ENCODE results near the gene PRKAG2.

DNA sequence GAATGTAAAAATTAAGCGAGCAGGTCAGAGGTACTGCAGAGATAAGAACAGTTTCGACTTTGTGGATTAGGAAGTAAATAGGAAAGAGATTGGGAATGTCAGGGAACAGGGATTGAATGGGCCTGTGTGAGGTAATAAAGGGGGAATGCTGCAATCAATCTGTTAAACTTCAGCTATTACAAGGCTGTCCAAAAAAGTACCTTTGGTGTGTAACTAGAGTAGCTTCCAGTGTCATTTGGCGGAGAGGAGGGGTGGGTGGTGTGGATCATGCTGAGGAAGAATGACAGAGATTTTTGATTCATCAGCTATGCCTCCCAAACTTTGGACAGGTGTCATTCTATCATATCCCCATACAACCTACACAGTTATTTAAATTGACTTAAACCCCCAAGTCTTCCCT lies 229.0 kb downstream of the PRKAG2 start:
- TF ChIP-seq POLR2A (IDR thresholded peaks at IDR 0.05; ENCODE audit: low read depth, low read length) (no peak), POLR2AphosphoS5 (IDR thresholded peaks at IDR 0.05; ENCODE audit: low read depth, low read length) (no peak), TAF1 (IDR thresholded peaks at IDR 0.05; ENCODE audit: low read depth, low read length) (no peak), SPI1 (IDR thresholded peaks at IDR 0.05; ENCODE audit: low read depth, low read length) (no peak)

Measured in GM12891 (cell line).